ENCODE data around the gene DCP1B. TPM values are rescaled to one million over a fixed set of nuclear protein-coding genes. Genes with fewer than 3 reads are reported as not detected.

Gene DCP1B
- total and polyA plus RNA-seq, 2 donors (not counting 3 experiments of a cell fraction or from before 2014, with no cell fraction given): 11.2 to 19.8 TPM

- no peaks in the 10 kb centered on the region for H3K9me1 ChIP-seq (replicated peaks; ENCODE audit: control insufficient read depth, extremely low read depth, insufficient read depth, low read length)
- FAIRE-seq (no peak), DNase-seq (ENCODE audit: low read depth, low spot score) (no peak)
- CTCF ChIA-PET: interaction anchor here (1.4 to 1.7 kb wide), 2 partner anchors 134 to 282 kb away, joined by 4 read pairs; no protein-coding TSS in a partner anchor
- no TSS peak for BruUV-seq (replicated peaks)
- no peak overlapping the region for H3K4me3 ChIP-seq (replicated peaks in 1 of 3; ENCODE audit: insufficient read depth in 1 of 3, low read depth in 1 of 3, low read length in 3 of 3)
- H3K27ac ChIP-seq (ENCODE audit: insufficient read depth, low read depth, low read length): no peak overlapping the region
- H4K20me1 ChIP-seq (replicated peaks; ENCODE audit: control insufficient read depth, extremely low read depth, insufficient read depth, low read length): no peaks in the 10 kb centered on the region
- H3K27me3 ChIP-seq (ENCODE audit: control insufficient read depth in 2 of 2, insufficient read depth in 2 of 2, low read length in 2 of 2): no peaks in the 10 kb centered on the region
- no peaks in the 10 kb centered on the region for H3K36me3 ChIP-seq (ENCODE audit: control insufficient read depth in 2 of 2, extremely low read depth in 1 of 2, insufficient read depth in 2 of 2, low read length in 2 of 2)
- TF ChIP-seq EZH2 (IDR thresholded peaks at IDR 0.05; ENCODE audit: borderline replicate concordance, low read depth, low read length, severe bottlenecking) (no peak), MYC (IDR thresholded peaks at IDR 0.05; ENCODE audit: low read depth, low read length) (no peak), CTCF (IDR thresholded peaks at IDR 0.05; ENCODE audit: extremely low read depth in 1 of 2, insufficient read depth in 1 of 2, low read depth in 1 of 2, low read length in 2 of 2) (no peak), MAX (IDR thresholded peaks at IDR 0.05; ENCODE audit: insufficient read depth, insufficient read length) (no peak), FOS (IDR thresholded peaks at IDR 0.05; ENCODE audit: borderline replicate concordance, insufficient read depth, low read length) (no peak), POLR2AphosphoS5 (IDR thresholded peaks at IDR 0.05; ENCODE audit: insufficient read depth, low read depth, low read length) (no peak)
- no peaks in the 10 kb centered on the region for H3K9me3 ChIP-seq (replicated peaks; ENCODE audit: control insufficient read depth, insufficient read depth, low read length)
- H3K4me2 ChIP-seq (ENCODE audit: insufficient read depth, low read length): no peak overlapping the region
- no peaks in the 10 kb centered on the region for H3K79me2 ChIP-seq (ENCODE audit: control insufficient read depth, insufficient read depth, low read length)
- no peaks in the 10 kb centered on the region for H3K4me1 ChIP-seq (ENCODE audit: control insufficient read depth, extremely low read depth, insufficient read depth, low read length)
- POLR2A ChIA-PET: no interaction called here
- dilution Hi-C loops (cut with MboI; ENCODE audit: extremely low pct_ligation_motif_present, low sequenced_read_pairs) (loop anchor here (25.0 kb wide), 1 partner anchor 298 kb away; the partner anchor contains the start of gene WNT5B), intact Hi-C loops (cut with micrococcal nuclease) (no loop called here)
- H2AFZ ChIP-seq (ENCODE audit: low read depth, low read length): no peak overlapping the region
- H3K9ac ChIP-seq (replicated peaks; ENCODE audit: extremely low read depth, insufficient read depth, low read length): no peak overlapping the region
Observed at GRCh38 chr12:1935242-1935641, 69.0 kb downstream of the DCP1B start.

All from endothelial cell of umbilical vein (primary cell).